ENCODE results near the gene IDI2. TPM values are rescaled to one million over a fixed set of nuclear protein-coding genes. Genes with fewer than 3 reads are reported as not detected.

Gene IDI2
- total RNA-seq, 1 experiment from 2014 or later, result not detected

- TF ChIP-seq, protein P1, sequence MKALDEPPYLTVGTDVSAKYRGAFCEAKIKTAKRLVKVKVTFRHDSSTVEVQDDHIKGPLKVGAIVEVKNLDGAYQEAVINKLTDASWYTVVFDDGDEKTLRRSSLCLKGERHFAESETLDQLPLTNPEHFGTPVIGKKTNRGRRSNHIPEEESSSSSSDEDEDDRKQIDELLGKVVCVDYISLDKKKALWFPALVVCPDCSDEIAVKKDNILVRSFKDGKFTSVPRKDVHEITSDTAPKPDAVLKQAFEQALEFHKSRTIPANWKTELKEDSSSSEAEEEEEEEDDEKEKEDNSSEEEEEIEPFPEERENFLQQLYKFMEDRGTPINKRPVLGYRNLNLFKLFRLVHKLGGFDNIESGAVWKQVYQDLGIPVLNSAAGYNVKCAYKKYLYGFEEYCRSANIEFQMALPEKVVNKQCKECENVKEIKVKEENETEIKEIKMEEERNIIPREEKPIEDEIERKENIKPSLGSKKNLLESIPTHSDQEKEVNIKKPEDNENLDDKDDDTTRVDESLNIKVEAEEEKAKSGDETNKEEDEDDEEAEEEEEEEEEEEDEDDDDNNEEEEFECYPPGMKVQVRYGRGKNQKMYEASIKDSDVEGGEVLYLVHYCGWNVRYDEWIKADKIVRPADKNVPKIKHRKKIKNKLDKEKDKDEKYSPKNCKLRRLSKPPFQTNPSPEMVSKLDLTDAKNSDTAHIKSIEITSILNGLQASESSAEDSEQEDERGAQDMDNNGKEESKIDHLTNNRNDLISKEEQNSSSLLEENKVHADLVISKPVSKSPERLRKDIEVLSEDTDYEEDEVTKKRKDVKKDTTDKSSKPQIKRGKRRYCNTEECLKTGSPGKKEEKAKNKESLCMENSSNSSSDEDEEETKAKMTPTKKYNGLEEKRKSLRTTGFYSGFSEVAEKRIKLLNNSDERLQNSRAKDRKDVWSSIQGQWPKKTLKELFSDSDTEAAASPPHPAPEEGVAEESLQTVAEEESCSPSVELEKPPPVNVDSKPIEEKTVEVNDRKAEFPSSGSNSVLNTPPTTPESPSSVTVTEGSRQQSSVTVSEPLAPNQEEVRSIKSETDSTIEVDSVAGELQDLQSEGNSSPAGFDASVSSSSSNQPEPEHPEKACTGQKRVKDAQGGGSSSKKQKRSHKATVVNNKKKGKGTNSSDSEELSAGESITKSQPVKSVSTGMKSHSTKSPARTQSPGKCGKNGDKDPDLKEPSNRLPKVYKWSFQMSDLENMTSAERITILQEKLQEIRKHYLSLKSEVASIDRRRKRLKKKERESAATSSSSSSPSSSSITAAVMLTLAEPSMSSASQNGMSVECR (CRISPR knock-in tag; IDR thresholded peaks at IDR 0.05; ENCODE audit: borderline replicate concordance), result no peak; the same call in 1 of the 2 replicates
- TF ChIP-seq ZNF396 (CRISPR knock-in tag; IDR thresholded peaks at IDR 0.05; ENCODE audit: borderline replicate concordance) (no peak), RELA (CRISPR knock-in tag; IDR thresholded peaks at IDR 0.05; ENCODE audit: borderline replicate concordance) (no peak), SMAD3 (CRISPR knock-in tag; IDR thresholded peaks at IDR 0.05; ENCODE audit: borderline replicate concordance) (no peak), RORB (CRISPR knock-in tag; IDR thresholded peaks at IDR 0.05) (no peak), ZNF263 (CRISPR knock-in tag; IDR thresholded peaks at IDR 0.05; ENCODE audit: low read depth) (no peak), NFYB (CRISPR knock-in tag; conservative IDR thresholded peaks at IDR 0.05; ENCODE audit: low read depth) (no peak), ZNF671 (CRISPR knock-in tag; IDR thresholded peaks at IDR 0.05) (no peak), EMX1 (CRISPR knock-in tag; IDR thresholded peaks at IDR 0.05) (no peak), GRHL2 (CRISPR knock-in tag; IDR thresholded peaks at IDR 0.05; ENCODE audit: insufficient replicate concordance, severe bottlenecking) (no peak), CDX4 (CRISPR knock-in tag; IDR thresholded peaks at IDR 0.05; ENCODE audit: borderline replicate concordance) (no peak), ZNF532 (CRISPR knock-in tag; IDR thresholded peaks at IDR 0.05; ENCODE audit: borderline replicate concordance) (no peak)
- TF ChIP-seq, protein P2, sequence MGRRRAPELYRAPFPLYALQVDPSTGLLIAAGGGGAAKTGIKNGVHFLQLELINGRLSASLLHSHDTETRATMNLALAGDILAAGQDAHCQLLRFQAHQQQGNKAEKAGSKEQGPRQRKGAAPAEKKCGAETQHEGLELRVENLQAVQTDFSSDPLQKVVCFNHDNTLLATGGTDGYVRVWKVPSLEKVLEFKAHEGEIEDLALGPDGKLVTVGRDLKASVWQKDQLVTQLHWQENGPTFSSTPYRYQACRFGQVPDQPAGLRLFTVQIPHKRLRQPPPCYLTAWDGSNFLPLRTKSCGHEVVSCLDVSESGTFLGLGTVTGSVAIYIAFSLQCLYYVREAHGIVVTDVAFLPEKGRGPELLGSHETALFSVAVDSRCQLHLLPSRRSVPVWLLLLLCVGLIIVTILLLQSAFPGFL (CRISPR knock-in tag; IDR thresholded peaks at IDR 0.05; ENCODE audit: borderline replicate concordance), result 0 out of 2 replicates have a peak, but pooled peaks have one; percentile 0
- TF ChIP-seq, protein P3, sequence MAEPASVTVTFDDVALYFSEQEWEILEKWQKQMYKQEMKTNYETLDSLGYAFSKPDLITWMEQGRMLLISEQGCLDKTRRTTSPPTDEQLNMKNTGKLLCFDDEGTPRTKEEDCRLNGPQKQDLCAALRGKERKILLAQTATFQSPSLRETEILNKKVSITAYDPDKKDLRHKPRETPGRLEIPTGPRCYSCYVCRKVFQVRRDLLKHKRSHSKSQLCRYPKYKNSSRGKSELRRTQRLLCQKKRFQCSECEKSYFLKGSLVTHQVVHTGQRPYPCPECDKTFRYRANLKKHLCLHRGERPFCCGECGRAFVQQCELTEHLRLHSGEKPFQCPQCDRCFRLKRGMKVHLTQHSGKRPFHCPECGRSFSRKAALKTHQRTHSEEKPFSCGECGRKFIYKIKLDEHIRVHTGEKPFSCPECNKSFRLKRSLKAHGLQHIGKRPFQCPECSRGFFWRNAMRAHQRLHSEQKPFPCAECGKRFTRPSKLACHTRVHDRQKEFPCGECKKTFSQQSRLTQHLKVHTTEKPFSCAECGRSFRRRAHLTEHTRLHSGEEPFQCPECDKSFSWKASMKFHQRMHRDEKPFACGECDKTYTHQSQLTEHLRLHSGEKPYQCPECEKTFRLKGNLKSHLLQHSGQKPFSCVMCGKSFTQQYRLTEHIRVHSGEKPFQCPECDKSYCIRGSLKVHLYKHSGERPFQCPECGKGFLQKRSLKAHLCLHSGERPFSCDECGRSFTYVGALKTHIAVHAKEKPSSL (CRISPR knock-in tag; conservative IDR thresholded peaks at IDR 0.05), result no peak
- TF ChIP-seq, protein P4, sequence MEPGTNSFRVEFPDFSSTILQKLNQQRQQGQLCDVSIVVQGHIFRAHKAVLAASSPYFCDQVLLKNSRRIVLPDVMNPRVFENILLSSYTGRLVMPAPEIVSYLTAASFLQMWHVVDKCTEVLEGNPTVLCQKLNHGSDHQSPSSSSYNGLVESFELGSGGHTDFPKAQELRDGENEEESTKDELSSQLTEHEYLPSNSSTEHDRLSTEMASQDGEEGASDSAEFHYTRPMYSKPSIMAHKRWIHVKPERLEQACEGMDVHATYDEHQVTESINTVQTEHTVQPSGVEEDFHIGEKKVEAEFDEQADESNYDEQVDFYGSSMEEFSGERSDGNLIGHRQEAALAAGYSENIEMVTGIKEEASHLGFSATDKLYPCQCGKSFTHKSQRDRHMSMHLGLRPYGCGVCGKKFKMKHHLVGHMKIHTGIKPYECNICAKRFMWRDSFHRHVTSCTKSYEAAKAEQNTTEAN (CRISPR knock-in tag; IDR thresholded peaks at IDR 0.05), result 0 out of 2 replicates have a peak, but pooled peaks have one; percentile 24
Observed at GRCh38 chr10:988667-989545, 36.8 kb downstream of the IDI2 start (continued).
